IMR-90 (cell line): Measurements from ENCODE around the gene IWS1.

Experiments used
- BHLHE40 ChIP-seq: fragments of 150-350 bp; IDR thresholded peaks from 2 replicates; pipeline ENCODE4 v1.6.1; 2016; ENCODE audit warnings: mild to moderate bottlenecking, low read depth, low read length
- CHD1 ChIP-seq: IDR thresholded peaks from 2 replicates; pipeline ENCODE4 v1.6.1; 2012; ENCODE audit warnings: low read depth, low read length, improper control_type of control experiment
- CTCF ChIP-seq: conservative IDR thresholded peaks from 2 replicates; pipeline ENCODE4 v1.5.1; 2012; ENCODE audit warnings: mild to moderate bottlenecking, low read depth, low read length, improper control_type of control experiment
- ELK1 ChIP-seq: fragments of 150-350 bp; IDR thresholded peaks from 2 replicates; pipeline ENCODE4 v1.6.1; 2016; ENCODE audit warnings: low read depth, mild to moderate bottlenecking, low read length, moderate library complexity, borderline replicate concordance
- MAFK ChIP-seq: IDR thresholded peaks from 2 replicates; pipeline ENCODE4 v1.6.1; 2012; ENCODE audit warnings: low read depth, low read length, improper control_type of control experiment
- MXI1 ChIP-seq: IDR thresholded peaks from 2 replicates; pipeline ENCODE4 v1.6.1; 2012; ENCODE audit warnings: low read depth, mild to moderate bottlenecking, low read length, moderate library complexity, borderline replicate concordance
- NFE2L2 ChIP-seq: fragments of 150-350 bp; IDR thresholded peaks from 2 replicates; pipeline ENCODE4 v1.6.1; 2016; ENCODE audit warnings: low read depth, mild to moderate bottlenecking, low read length
- POLR2A ChIP-seq: IDR thresholded peaks from 2 replicates; pipeline ENCODE4 v1.6.1; 2012; ENCODE audit warnings: mild to moderate bottlenecking, low read depth, low read length
- RAD21 ChIP-seq: IDR thresholded peaks from 2 replicates; pipeline ENCODE4 v1.6.1; 2012; ENCODE audit warnings: low read length, improper control_type of control experiment
- RCOR1 ChIP-seq: IDR thresholded peaks from 2 replicates; pipeline ENCODE4 v1.6.1; 2012; ENCODE audit warnings: mild to moderate bottlenecking, low read length, improper control_type of control experiment; ENCODE audit not compliant: insufficient replicate concordance
- RFX5 ChIP-seq: IDR thresholded peaks from 2 replicates; pipeline ENCODE4 v1.8.0; 2012; ENCODE audit warnings: low read depth, mild to moderate bottlenecking, low read length, moderate library complexity
- SMC3 ChIP-seq: fragments of 150-350 bp; IDR thresholded peaks from 2 replicates; pipeline ENCODE4 v1.6.1; 2016; ENCODE audit warnings: low read depth, mild to moderate bottlenecking, antibody characterized with exemption, low read length, moderate library complexity
- USF2 ChIP-seq: fragments of 150-350 bp; IDR thresholded peaks from 2 replicates; pipeline ENCODE4 v1.6.1; 2017; ENCODE audit warnings: mild to moderate bottlenecking, antibody characterized with exemption, low read length, low read depth

- TF ChIP-seq CTCF (no peak), BHLHE40 (no peak), POLR2A (no peak), MXI1 (no peak), ELK1 (no peak), SMC3 (no peak), USF2 (no peak), MAFK (no peak), RCOR1 (no peak), RAD21 (no peak), RFX5 (no peak), CHD1 (no peak), NFE2L2 (no peak)
Observed at GRCh38 chr2:127503491-127503890, 22.8 kb downstream of the IWS1 start.
